Gastroesophageal sphincter (tissue), 3 donors: ENCODE measurements around the gene PACRG.

Source experiments
- POLR2AphosphoS5 ChIP-seq: sonication (generic); formaldehyde crosslinking; IDR thresholded peaks from one replicate; pipeline ENCODE4 v1.6.1; 2017; ENCODE audit warnings: antibody characterized with exemption
- TF ChIP-seq, protein P1 (sequence below), 4 experiments: fragments of 200-600 bp in 2 of 4; fragments of 450-650 bp in 2 of 4; sonication (generic) in 1 of 4; IDR thresholded peaks; one replicate each; pipeline ENCODE4 v1.5.1; 2017 to 2019; ENCODE audit warnings: antibody characterized with exemption in 4 of 4, mild to moderate bottlenecking in 2 of 4, moderate library complexity in 2 of 4

DNA sequence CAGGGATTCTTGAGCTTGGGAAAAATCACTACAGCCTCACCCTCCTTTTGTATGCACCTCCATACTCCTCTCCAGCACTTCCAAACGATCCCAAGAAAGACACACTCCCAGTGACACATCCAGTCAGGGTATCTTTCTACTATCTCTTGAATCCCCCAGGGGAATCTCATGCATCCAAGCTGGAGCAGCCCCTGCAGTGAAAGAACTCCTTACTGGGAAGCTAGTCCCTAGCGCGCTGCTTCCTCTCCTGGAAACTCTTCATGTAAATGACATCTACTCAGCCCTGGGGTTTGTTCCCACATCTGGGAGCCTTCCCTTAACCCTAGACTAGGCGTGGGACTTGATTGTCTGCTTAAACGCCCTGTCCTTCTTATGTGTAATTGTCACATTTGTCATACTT is 357.7 kb downstream of the PACRG start:
- TF ChIP-seq, protein P1, sequence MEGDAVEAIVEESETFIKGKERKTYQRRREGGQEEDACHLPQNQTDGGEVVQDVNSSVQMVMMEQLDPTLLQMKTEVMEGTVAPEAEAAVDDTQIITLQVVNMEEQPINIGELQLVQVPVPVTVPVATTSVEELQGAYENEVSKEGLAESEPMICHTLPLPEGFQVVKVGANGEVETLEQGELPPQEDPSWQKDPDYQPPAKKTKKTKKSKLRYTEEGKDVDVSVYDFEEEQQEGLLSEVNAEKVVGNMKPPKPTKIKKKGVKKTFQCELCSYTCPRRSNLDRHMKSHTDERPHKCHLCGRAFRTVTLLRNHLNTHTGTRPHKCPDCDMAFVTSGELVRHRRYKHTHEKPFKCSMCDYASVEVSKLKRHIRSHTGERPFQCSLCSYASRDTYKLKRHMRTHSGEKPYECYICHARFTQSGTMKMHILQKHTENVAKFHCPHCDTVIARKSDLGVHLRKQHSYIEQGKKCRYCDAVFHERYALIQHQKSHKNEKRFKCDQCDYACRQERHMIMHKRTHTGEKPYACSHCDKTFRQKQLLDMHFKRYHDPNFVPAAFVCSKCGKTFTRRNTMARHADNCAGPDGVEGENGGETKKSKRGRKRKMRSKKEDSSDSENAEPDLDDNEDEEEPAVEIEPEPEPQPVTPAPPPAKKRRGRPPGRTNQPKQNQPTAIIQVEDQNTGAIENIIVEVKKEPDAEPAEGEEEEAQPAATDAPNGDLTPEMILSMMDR (IDR thresholded peaks at IDR 0.05) = no peak
- no peak for TF ChIP-seq POLR2AphosphoS5
